ENCODE data around the gene GAL3ST2.

Gene GAL3ST2

GRCh38 chr2:241852981-241853631, 76.5 kb downstream of the GAL3ST2 start:
- Mint-ChIP-seq H3K27me3 (no peaks in the 10 kb centered on the region), H3K9me3 (ENCODE audit: low read depth) (no peaks in the 10 kb centered on the region), H3K36me3 (no peaks in the 10 kb centered on the region), H3K4me1 (ENCODE audit: low read depth) (peaks cover 2% of the 10 kb centered on the region), H3K27ac (no peak overlapping the region), H3K4me3 (no peak overlapping the region)

All from activated naive CD8-positive, alpha-beta T cell (primary cell).